Suprapubic skin (tissue), 3 donors: Measurements from ENCODE around the gene GOLGA1.

ENCODE experiments used
- POLR2A ChIP-seq, 2 donors: fragments of 450-650 bp; IDR thresholded peaks; one replicate each; pipeline ENCODE4 v1.6.1; 2017; ENCODE audit warnings: antibody characterized with exemption in 2 of 2, mild to moderate bottlenecking in 2 of 2, moderate library complexity in 2 of 2
- TF ChIP-seq, protein P1 (sequence below), 2 donors: fragments of 200-600 bp in 1 of 2; fragments of 450-650 bp in 1 of 2; sonication (generic) in 1 of 2; IDR thresholded peaks; one replicate each; pipeline ENCODE4 v1.5.1; 2016 to 2019; ENCODE audit warnings: antibody characterized with exemption in 2 of 2, mild to moderate bottlenecking in 1 of 2, moderate library complexity in 1 of 2

- no peak for TF ChIP-seq POLR2A (IDR thresholded peaks at IDR 0.05)
- TF ChIP-seq, protein P1, sequence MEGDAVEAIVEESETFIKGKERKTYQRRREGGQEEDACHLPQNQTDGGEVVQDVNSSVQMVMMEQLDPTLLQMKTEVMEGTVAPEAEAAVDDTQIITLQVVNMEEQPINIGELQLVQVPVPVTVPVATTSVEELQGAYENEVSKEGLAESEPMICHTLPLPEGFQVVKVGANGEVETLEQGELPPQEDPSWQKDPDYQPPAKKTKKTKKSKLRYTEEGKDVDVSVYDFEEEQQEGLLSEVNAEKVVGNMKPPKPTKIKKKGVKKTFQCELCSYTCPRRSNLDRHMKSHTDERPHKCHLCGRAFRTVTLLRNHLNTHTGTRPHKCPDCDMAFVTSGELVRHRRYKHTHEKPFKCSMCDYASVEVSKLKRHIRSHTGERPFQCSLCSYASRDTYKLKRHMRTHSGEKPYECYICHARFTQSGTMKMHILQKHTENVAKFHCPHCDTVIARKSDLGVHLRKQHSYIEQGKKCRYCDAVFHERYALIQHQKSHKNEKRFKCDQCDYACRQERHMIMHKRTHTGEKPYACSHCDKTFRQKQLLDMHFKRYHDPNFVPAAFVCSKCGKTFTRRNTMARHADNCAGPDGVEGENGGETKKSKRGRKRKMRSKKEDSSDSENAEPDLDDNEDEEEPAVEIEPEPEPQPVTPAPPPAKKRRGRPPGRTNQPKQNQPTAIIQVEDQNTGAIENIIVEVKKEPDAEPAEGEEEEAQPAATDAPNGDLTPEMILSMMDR (IDR thresholded peaks at IDR 0.05): no peak
Observed at GRCh38 chr9:124932333-124932732, 8.6 kb downstream of the GOLGA1 start.
